Body of pancreas (tissue), 4 donors: Measurements from ENCODE around the gene AURKA.

ENCODE experiments used
- POLR2A ChIP-seq, 3 donors: fragments of 450-650 bp; IDR thresholded peaks; one replicate each; pipeline ENCODE4 v1.6.1; 2016; ENCODE audit warnings: antibody characterized with exemption in 3 of 3, mild to moderate bottlenecking in 2 of 3
- TF ChIP-seq, protein P1 (sequence below), 7 experiments: fragments of 450-650 bp in 4 of 7; fragments of 200-600 bp in 3 of 7; sonication (generic) in 3 of 7; IDR thresholded peaks; one replicate each; pipeline ENCODE4 v1.5.1; 2016 to 2019; ENCODE audit warnings: antibody characterized with exemption in 7 of 7

DNA sequence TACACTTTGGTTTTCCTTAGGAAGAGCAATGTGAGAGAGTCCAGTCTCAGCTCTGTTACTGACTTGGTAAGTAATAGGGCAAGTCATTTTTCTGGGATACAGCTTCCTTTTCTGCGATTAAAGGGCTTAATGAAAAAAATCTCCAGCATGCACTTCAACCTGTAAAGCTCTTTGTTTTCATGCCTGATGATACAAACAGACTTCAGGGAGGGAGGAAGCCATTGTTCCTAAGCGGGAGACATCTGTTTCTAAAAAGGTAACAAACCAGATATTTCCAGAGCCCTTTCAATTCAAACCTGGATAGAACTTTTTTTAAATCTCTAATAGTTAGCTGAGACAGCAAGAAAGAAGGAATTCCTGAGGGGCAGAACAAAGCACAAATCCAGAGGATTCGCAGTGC is 14.9 kb upstream of the AURKA start:
- TF ChIP-seq, protein P1, sequence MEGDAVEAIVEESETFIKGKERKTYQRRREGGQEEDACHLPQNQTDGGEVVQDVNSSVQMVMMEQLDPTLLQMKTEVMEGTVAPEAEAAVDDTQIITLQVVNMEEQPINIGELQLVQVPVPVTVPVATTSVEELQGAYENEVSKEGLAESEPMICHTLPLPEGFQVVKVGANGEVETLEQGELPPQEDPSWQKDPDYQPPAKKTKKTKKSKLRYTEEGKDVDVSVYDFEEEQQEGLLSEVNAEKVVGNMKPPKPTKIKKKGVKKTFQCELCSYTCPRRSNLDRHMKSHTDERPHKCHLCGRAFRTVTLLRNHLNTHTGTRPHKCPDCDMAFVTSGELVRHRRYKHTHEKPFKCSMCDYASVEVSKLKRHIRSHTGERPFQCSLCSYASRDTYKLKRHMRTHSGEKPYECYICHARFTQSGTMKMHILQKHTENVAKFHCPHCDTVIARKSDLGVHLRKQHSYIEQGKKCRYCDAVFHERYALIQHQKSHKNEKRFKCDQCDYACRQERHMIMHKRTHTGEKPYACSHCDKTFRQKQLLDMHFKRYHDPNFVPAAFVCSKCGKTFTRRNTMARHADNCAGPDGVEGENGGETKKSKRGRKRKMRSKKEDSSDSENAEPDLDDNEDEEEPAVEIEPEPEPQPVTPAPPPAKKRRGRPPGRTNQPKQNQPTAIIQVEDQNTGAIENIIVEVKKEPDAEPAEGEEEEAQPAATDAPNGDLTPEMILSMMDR (IDR thresholded peaks at IDR 0.05), result no peak
- no peak for TF ChIP-seq POLR2A (IDR thresholded peaks at IDR 0.05)
